KBM-7 (cell line): ENCODE measurements around the gene FAM193A.

Source experiments
- DNase-seq: peaks from one replicate; pipeline ENCODE4 v3.0.0-alpha.2; 2015
- in situ Hi-C: fragments of 300-500 bp; cut with MboI; formaldehyde crosslinking; loops from 2 replicates; pipeline ENCODE4 v1.14.3; 2020; ENCODE audit warnings: low sequenced_read_pairs, low pct_unique_long_range_greater_than_20kb, mixed read lengths

Gene FAM193A

GRCh38 chr4:2637956-2638552, 101.6 kb downstream of the FAM193A start:
- no peak for DNase-seq
- in situ Hi-C loops: no loop called here

- no peak for DNase-seq
- in situ Hi-C loops: no loop called here
Observed at GRCh38 chr4:2638730-2639129, 102.3 kb downstream of the FAM193A start.

GRCh38 chr4:2642968-2643367, 106.5 kb downstream of the FAM193A start:
- no peak for DNase-seq
- in situ Hi-C loops: no loop called here

- DNase-seq: no peak
- in situ Hi-C loops: no loop called here
Observed at GRCh38 chr4:2643555-2643954, 107.1 kb downstream of the FAM193A start.

GRCh38 chr4:2646396-2647149, 110.1 kb downstream of the FAM193A start:
- no peak for DNase-seq
- in situ Hi-C loops: no loop called here

- DNase-seq: no peak
- in situ Hi-C loops: no loop called here
Observed at GRCh38 chr4:2647403-2648158, 111.1 kb downstream of the FAM193A start.

GRCh38 chr4:2648159-2648814, 111.8 kb downstream of the FAM193A start:
- in situ Hi-C loops: no loop called here
- DNase-seq: no peak

- in situ Hi-C loops: no loop called here
- DNase-seq: no peak
Observed at GRCh38 chr4:2649604-2650114, 113.2 kb downstream of the FAM193A start.

GRCh38 chr4:2650276-2650675, 113.8 kb downstream of the FAM193A start:
- in situ Hi-C loops: no loop called here
- no peak for DNase-seq

GRCh38 chr4:2651546-2651945, 115.1 kb downstream of the FAM193A start:
- no peak for DNase-seq
- in situ Hi-C loops: no loop called here

GRCh38 chr4:2651998-2652397, 115.6 kb downstream of the FAM193A start:
- in situ Hi-C loops: no loop called here
- DNase-seq: no peak

- in situ Hi-C loops: no loop called here
- no peak for DNase-seq
Observed at GRCh38 chr4:2652415-2653160, 116.1 kb downstream of the FAM193A start.

GRCh38 chr4:2660596-2661211, 124.3 kb downstream of the FAM193A start:
- in situ Hi-C loops: no loop called here
- no peak for DNase-seq

- no peak for DNase-seq
- in situ Hi-C loops: no loop called here
Observed at GRCh38 chr4:2662598-2662997, 126.2 kb downstream of the FAM193A start.

- DNase-seq: no peak
- in situ Hi-C loops: no loop called here
Observed at GRCh38 chr4:2663275-2663674, 126.8 kb downstream of the FAM193A start.

GRCh38 chr4:2666722-2667247, 130.3 kb downstream of the FAM193A start:
- in situ Hi-C loops: no loop called here
- no peak for DNase-seq

- in situ Hi-C loops: no loop called here
- no peak for DNase-seq
Observed at GRCh38 chr4:2667428-2667827, 131.0 kb downstream of the FAM193A start.

GRCh38 chr4:2671267-2671895, 134.9 kb downstream of the FAM193A start:
- in situ Hi-C loops: no loop called here
- no peak for DNase-seq
